ENCODE data around the gene BTNL9.
"Not testable (repeated sequence)": the region's sequence is repeated elsewhere in the genome, so short reads cannot be mapped to it uniquely, and the experiment has no call there.

The BTNL9 gene

GRCh38 chr5:181039931-181040630 is at the start of gene BTNL9:
Gene BTNL9 (plus strand): TSS chr5:181040266. CDS start chr5:181045490, 5,224 bp downstream.
- DNase-seq, result no peak

GRCh38 chr5:180990882-180991242 is 49.2 kb upstream of the BTNL9 start:
- no peak for DNase-seq

GRCh38 chr5:181001947-181002346 is 38.1 kb upstream of the BTNL9 start:
- no peak for DNase-seq

GRCh38 chr5:181005791-181006190 is 34.3 kb upstream of the BTNL9 start:
- no peak for DNase-seq

GRCh38 chr5:181008136-181008535 is 31.9 kb upstream of the BTNL9 start:
- DNase-seq, result no peak

GRCh38 chr5:181010018-181010417 is 30.0 kb upstream of the BTNL9 start:
- DNase-seq, result not testable (repeated sequence)

- not testable (repeated sequence) for DNase-seq
These were observed 25.4 kb upstream of the BTNL9 start for GRCh38 chr5:181014654-181015053.

GRCh38 chr5:181017448-181017847 is 22.6 kb upstream of the BTNL9 start:
- DNase-seq, result not testable (repeated sequence)

GRCh38 chr5:181020688-181021087 is 19.4 kb upstream of the BTNL9 start:
- DNase-seq, result no peak

- DNase-seq, result no peak
These were observed 15.6 kb upstream of the BTNL9 start for GRCh38 chr5:181024245-181025064.

GRCh38 chr5:181027452-181028031 is 12.5 kb upstream of the BTNL9 start:
- no peak for DNase-seq

- DNase-seq, result no peak
These were observed 11.8 kb upstream of the BTNL9 start for GRCh38 chr5:181028032-181028819.

- DNase-seq, result no peak
These were observed 8.3 kb upstream of the BTNL9 start for GRCh38 chr5:181031716-181032115.

GRCh38 chr5:181035991-181036815 is 3.9 kb upstream of the BTNL9 start:
- DNase-seq, result no peak

- no peak for DNase-seq
These were observed 3.2 kb upstream of the BTNL9 start for GRCh38 chr5:181036816-181037364.

- no peak for DNase-seq
These were observed 2.7 kb upstream of the BTNL9 start for GRCh38 chr5:181037365-181037861.

- no peak for DNase-seq
These were observed 595 bp upstream of the BTNL9 start for GRCh38 chr5:181039471-181039870.

GRCh38 chr5:181040631-181040945 is 522 bp downstream of the BTNL9 start:
- no peak for DNase-seq

GRCh38 chr5:181041043-181041442 is 977 bp downstream of the BTNL9 start:
- no peak for DNase-seq

GRCh38 chr5:181042036-181042713 is 2.1 kb downstream of the BTNL9 start:
- no peak for DNase-seq

- no peak for DNase-seq
These were observed 2.7 kb downstream of the BTNL9 start for GRCh38 chr5:181042722-181043121.

Data from NCI-H2029 treated with DMSO at 0.1 percent for 48 hours (cell line).